ENCODE results near the gene LDB2.

Gene LDB2

DNA sequence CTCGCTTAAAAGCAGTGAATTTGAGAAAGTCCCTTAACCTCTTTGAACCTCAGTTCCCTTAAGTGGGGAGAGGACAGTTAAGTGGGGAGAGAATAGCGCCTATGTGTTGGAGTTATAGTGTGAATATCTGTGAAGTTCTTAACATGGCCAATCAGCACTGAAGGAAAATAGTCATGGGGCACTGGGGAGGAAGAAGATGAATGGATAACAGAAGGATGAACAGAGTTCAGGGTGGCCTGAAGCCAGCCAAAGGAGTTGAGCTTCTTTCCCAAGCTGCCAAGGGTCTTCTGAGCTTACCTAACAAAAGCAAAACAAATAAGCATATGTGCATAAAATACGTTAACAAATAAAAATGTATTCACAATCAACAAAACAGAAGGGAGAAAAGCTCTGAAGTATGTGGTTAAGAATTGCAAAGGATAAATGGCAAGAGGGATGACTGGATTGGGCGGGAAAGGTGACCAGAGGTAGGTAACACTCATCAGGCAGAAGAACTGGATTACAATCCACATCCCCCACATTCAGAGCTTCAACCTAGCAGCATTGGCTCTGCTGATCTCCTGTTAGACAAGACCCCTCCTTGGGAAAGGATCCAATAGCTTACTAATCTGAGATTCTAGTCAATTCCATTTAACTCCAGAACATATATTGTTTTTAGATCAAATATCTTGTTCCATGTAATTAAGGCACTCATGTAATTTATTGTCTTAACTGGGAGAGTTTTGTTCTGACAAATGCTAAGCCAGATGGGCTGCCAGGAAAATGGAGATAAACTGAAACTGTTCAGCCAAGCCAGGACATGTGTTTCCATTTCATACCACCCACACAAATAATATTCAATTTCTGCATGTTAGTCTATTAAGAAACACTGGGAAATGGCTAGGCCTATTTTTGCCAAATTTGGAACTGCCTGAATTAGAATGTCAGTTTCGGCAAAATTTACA is 221.2 kb downstream of the LDB2 start:
- no peak for DNase-seq

DNA sequence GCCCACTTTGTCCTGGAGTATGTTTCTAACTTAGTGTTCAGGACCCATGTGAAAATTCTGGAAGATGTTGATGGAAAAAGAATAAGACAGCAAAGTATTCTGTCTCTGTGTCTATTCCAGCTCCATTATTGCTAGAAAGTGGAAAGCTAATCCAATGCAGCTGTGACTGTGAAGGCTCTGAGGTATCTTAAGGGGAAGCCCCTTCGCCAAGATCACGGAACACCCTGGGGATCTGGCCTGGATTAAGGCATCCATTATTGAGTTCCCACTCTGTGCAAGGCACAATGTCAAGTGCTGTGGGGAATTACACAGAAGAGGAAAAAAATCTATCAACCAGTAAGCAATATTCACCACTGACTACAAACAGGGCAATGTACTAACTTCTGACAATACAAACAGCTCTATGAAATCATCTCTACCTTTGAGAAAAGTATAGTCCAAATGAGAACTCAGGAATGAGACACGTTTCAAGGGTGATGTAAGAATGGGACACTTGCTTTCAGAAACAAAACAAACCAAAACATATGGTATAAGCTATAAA is 222.1 kb downstream of the LDB2 start:
- no peak for DNase-seq

DNA sequence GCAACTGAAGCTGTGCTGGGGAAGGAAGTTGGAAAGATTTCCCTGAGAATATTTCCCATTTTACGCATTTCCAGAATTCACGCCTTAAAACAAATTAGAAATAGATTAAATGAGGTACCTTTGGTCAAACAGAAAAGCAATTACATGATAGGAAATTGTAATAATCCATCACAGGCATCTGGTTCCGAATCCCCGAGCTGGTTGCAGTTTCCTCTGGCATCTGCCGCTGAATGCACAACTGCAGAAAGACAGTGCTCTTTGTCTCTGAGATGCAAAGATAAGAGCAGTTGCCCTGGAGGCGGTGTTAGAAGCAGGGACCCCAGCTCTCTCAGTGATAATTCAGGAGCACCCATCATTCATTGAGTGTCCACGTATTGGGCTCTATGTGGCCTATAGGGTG is 224.4 kb downstream of the LDB2 start:
- DNase-seq: no peak

- DNase-seq: no peak
These were observed 226.0 kb downstream of the LDB2 start for GRCh38 chr4:16672421-16672820.

DNA sequence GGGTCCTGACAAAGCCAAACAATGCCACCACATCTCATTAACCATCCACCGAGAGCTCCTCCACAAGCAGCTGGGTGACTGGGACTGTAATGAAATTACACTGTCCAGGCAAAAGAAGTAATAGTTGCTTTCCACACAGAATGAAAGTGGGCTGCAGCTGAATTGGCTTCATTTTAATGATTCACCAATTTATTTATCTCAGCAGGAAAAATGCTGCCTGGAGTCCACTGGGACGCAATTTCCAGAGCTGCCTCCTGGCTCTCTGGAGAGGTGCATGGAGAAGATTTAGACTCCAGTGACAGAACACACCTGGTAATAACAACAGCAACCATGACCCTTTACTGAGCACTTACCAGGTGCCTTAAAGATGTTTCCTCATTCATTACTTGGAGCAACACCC is 226.7 kb downstream of the LDB2 start:
- DNase-seq: no peak

DNA sequence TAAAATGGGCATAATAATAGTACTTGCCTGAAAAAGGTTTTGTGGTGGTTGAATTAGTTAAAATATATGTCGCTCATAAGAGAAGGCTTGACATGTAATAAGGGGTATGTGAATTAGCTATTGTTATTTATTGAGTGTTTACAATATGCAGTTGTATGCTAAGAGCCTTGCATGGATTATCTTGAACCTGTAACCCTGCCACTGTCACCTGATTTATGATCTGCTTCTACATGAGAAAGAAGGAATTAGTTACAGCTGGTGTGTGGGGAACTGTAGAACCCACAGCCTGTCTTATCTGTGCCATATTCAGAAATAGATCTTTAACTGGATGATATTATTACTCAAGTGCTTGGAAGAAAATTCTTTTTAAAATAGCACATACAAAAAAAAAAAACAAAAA is 227.7 kb downstream of the LDB2 start:
- no peak for DNase-seq

DNA sequence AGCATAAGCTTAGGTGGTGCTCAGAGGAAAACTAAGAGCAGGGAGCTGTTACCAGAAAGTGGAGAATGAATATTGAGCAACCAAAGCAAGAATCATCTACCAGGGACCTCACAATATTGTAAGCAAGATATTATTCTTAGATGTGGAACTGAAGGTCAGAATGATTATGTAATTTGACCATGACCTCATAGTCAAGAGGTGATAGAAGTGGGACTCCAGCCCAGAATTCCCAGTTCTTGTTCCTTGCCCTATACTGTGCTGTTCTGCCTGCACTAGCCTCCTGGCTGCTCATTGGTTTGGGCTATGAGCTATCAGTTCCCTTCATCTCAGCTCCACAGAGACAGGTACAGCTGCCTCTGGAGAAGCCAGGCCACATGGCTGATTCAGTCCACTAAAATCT is 229.4 kb downstream of the LDB2 start:
- no peak for DNase-seq

GRCh38 chr4:16668488-16668887 is 230.0 kb downstream of the LDB2 start:
- DNase-seq: no peak

GRCh38 chr4:16667464-16667863 is 231.0 kb downstream of the LDB2 start:
- no peak for DNase-seq

DNA sequence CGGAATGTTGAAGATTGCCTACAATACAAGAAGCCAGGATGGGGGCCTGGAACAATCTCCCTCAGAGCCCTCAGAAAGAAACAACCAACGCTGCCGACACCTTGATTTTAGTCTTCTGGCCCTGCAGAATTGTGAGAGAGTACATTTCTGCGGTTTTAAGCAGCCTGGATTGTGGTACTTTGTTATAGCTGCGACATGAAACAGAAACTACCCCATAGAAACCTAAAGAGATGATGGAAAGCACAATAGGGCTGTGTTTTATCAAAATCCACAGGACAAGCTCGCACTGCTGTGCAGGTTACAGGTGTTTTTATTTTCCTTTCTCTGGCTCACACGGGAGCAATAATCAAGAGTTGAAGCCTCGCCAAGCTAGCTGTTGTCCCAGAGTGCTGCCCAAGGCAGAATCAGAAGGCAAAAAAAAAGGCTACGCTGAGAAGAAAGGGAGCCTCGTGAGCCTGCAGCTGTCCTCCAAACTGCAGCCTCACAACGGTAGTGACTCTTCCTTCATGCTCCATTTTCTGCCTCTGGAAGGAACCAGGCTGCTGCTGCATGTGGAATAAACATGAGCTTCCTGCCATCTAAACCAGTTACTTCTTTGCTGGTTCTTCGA is 232.4 kb downstream of the LDB2 start:
- DNase-seq: no peak

DNA sequence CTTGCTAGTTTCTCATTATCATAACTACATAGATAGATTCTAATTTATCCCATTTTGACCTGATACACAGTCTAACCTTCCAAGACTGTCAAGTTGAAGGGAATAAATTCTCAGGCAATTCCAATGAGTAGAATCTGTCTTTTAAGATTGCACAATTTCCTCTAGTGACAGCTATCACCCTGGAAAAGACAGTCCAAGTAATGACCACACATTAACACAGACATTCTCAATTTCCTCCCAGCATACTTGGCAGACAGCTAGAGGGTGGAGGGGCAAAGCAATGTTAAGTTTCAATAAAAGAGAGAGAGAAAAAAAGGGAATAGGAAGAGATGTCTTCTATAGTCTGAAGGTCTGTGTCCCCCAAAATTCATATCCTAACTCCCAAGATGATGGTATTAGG is 234.7 kb downstream of the LDB2 start:
- no peak for DNase-seq

- DNase-seq: no peak
These were observed 235.1 kb downstream of the LDB2 start for GRCh38 chr4:16663307-16663706.

GRCh38 chr4:16661813-16662212 is 236.6 kb downstream of the LDB2 start:
- DNase-seq: no peak

GRCh38 chr4:16660656-16661055 is 237.8 kb downstream of the LDB2 start:
- DNase-seq: no peak

DNA sequence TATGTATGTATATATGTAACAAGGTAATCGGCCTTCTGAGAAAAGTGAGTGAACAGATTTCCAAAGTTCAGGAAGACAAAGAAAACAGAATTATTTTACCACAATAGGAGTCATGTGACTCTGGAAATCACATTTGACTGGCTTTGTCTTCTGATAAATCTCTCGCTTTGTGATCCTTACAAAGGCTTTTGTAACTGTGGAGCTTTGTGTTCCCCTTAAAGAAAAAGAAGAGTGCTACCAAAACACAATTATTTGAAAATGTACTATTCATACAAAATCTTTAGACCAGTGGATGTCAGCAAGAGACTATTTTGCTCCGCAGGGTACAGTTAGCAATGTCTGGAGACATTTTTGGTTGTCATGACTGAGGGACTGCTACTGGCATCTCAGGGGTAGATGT is 238.8 kb downstream of the LDB2 start:
- no peak for DNase-seq

GRCh38 chr4:16659079-16659478 is 239.4 kb downstream of the LDB2 start:
- DNase-seq: no peak

- DNase-seq: no peak
These were observed 240.3 kb downstream of the LDB2 start for GRCh38 chr4:16658183-16658582.

DNA sequence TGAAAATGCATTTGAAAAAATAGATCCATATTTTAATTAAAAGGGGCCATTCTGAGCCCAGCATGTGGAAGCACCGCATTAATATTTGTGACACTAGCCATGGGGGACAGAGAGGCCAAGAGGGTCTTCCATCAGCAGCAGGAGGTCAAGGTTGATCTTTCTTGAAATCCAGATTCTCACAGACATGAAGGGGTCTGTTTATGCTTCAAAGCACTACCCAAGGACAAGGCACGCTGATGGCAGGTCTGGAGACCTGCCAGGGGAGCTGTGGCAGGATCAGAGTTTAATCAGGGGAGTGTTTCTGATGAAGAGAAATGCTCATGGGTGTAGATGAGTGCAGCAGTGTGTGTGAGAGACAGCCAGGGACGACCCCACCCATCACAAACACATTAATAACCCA is 243.3 kb downstream of the LDB2 start:
- no peak for DNase-seq

DNA sequence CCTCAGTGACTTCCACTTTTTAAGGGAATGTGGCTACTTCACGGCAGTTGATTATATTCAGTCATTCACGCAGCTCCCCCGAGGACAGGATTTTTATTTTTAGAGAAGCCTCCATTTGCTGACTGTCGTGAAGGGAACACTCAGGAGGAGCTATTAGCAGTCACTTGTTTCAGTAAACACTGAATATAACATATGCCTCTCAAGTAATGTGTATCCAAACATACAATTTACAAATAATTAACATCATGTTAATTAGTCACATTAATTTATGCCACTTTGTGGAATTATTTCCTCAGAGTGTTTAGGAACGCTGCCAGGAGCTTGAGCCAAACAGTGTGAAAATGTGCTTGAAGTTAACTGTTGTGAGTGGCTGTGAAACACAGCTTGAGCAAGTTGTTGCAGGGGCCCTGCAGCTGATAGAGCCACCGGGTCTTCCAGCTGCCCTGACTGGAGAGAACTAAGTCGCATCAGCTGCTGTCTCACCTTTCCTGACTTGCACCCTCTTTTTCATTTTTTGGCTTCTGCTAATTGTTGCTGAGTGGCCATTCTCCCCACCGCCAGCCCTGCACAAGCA is 245.6 kb downstream of the LDB2 start:
- DNase-seq: no peak

DNA sequence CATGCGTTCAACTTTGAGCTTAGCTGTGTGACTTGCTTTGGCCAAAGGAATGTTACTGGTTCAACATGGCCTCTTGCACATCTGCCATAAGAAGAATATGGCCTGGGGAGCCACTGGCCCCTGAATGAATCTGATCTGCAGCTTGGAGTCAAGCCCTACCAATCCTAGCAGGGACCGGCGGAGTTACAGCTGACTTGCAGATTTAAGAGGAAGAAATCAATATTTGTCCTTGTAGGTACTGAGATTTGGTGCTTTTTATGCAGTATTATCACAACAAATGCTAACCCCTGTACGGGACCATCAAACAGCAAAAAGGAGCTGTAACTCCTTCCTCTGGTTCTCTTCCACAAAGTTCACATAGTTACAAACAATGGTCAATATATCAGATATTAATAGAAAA is 252.0 kb downstream of the LDB2 start:
- no peak for DNase-seq

GRCh38 chr4:16643893-16644292 is 254.6 kb downstream of the LDB2 start:
- no peak for DNase-seq

DNA sequence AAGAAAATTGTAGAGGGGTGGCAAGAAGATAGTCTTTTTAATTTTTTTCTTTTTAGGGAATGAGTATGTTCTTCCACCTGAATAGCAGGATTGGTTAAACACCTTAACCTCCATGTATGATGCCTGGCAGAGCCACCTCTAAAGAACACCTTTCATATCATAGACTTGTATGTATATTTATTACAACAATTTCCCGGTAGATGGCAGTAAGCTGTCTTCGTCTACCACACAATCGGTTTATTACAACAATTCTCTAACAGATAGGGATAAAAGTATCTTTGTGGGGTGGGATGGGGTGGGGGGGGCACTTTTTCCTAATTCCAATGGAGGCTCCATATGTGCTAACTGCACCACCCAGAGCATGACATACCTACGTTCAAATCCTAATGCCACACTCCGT is 255.5 kb downstream of the LDB2 start:
- no peak for DNase-seq

- DNase-seq: no peak
These were observed 256.5 kb downstream of the LDB2 start for GRCh38 chr4:16641971-16642370.
